IMR-90 (cell line): ENCODE results near the gene ADGRL3. TPM values are rescaled to one million over a fixed set of nuclear protein-coding genes. Genes with fewer than 3 reads are reported as not detected.

Source experiments
- ATAC-seq: fragments of 200-7000 bp; cut with Tn5 transposase; 2 replicates; pipeline ENCODE4 v1.9.1; 2020; ENCODE audit warnings: low read depth, mild to moderate bottlenecking, moderate library complexity
- BruUV-seq: library from RNA; stranded (reverse); fragments of 400-500 nt; replicated peaks from 2 replicates; lab custom pipeline; 2021; lab: Mats Ljungman, UMichigan
- CTCF ChIA-PET: fragments of 300-600 bp; formaldehyde crosslinking; extraction: SDS; loops from one replicate; lab custom pipeline; 2021; ENCODE audit warnings: antibody characterized with exemption; lab: Yijun Ruan, JAX
- POLR2A ChIA-PET: fragments of 300-600 bp; sonication (Branson Sonifier 250); formaldehyde crosslinking; loops from one replicate; lab custom pipeline; 2022; ENCODE audit warnings: antibody characterized with exemption; ENCODE audit not compliant: unreplicated experiment; lab: Charles Lee
- DNase-seq: peaks from one replicate; pipeline ENCODE4 v3.0.0; 2013
- H2AFZ ChIP-seq: replicated peaks from 2 replicates; pipeline ENCODE3; 2013; ENCODE audit warnings: low read length, mild to moderate bottlenecking; ENCODE audit not compliant: poor library complexity
- H2AK5ac ChIP-seq: 2 replicates; pipeline ENCODE4 v1.6.1; 2013; ENCODE audit warnings: low read depth, low read length, inconsistent platforms
- H2AK9ac ChIP-seq: replicated peaks from 2 replicates; pipeline ENCODE3; 2013; ENCODE audit warnings: mild to moderate bottlenecking, low read depth, low read length, moderate library complexity; ENCODE audit not compliant: poor library complexity
- H2BK120ac ChIP-seq: 2 replicates; pipeline ENCODE4 v1.6.1; 2013; ENCODE audit warnings: low read depth, low read length, inconsistent platforms
- H2BK15ac ChIP-seq: 3 replicates; pipeline ENCODE4 v1.6.1; 2013; ENCODE audit warnings: low read depth, low read length, inconsistent platforms
- H2BK20ac ChIP-seq: 2 replicates; pipeline ENCODE4 v1.6.1; 2013; ENCODE audit warnings: low read depth, mild to moderate bottlenecking, inconsistent platforms, low read length, moderate library complexity
- H2BK5ac ChIP-seq: 2 replicates; pipeline ENCODE4 v1.6.1; 2013; ENCODE audit warnings: mild to moderate bottlenecking, low read depth, low read length, inconsistent platforms; ENCODE audit not compliant: poor library complexity, severe bottlenecking
- H3K14ac ChIP-seq: replicated peaks from 2 replicates; pipeline ENCODE4 v1.6.1; 2013; ENCODE audit warnings: low read depth, low read length, inconsistent platforms
- H3K18ac ChIP-seq: 2 replicates; pipeline ENCODE4 v1.6.1; 2013; ENCODE audit warnings: low read depth, low read length, control low read depth
- H3K23ac ChIP-seq: 2 replicates; pipeline ENCODE4 v1.6.1; 2013; ENCODE audit warnings: low read depth, low read length, inconsistent platforms
- H3K27ac ChIP-seq: 2 replicates; pipeline ENCODE4 v1.5.1; 2013; ENCODE audit warnings: mild to moderate bottlenecking, control low read depth, low read length; ENCODE audit not compliant: insufficient read depth
- H3K27me3 ChIP-seq: 2 replicates; pipeline ENCODE4 v1.6.1; 2013; ENCODE audit warnings: low read length; ENCODE audit not compliant: control insufficient read depth, insufficient read depth
- H3K36me3 ChIP-seq: 2 replicates; pipeline ENCODE4 v1.6.1; 2013; ENCODE audit warnings: low read length, mixed read lengths; ENCODE audit not compliant: control insufficient read depth, insufficient read depth
- H3K4ac ChIP-seq: 2 replicates; pipeline ENCODE4 v1.6.1; 2013; ENCODE audit warnings: low read depth, low read length, inconsistent platforms
- H3K4me1 ChIP-seq: 2 replicates; pipeline ENCODE4 v1.6.1; 2013; ENCODE audit warnings: low read length, mixed read lengths; ENCODE audit not compliant: control insufficient read depth, insufficient read depth
- H3K4me2 ChIP-seq: 2 replicates; pipeline ENCODE4 v1.6.1; 2013; ENCODE audit warnings: low read depth, mild to moderate bottlenecking, control low read depth, low read length, moderate library complexity
- H3K4me3 ChIP-seq: 2 replicates; pipeline ENCODE4 v1.5.1; 2013; ENCODE audit warnings: low read depth, mild to moderate bottlenecking, control low read depth, low read length, moderate library complexity; ENCODE audit not compliant: insufficient read depth
- H3K56ac ChIP-seq: 2 replicates; pipeline ENCODE4 v1.6.1; 2013; ENCODE audit warnings: low read length, inconsistent platforms; ENCODE audit not compliant: insufficient read depth; ENCODE audit errors: extremely low read depth
- H3K79me1 ChIP-seq, 2 experiments: 2 replicates each; pipeline ENCODE4 v1.6.1; 2013; ENCODE audit warnings: low read length in 2 of 2, inconsistent platforms in 1 of 2, low read depth in 1 of 2
- H3K9ac ChIP-seq: 2 replicates; pipeline ENCODE4 v1.6.1; 2013; ENCODE audit warnings: low read depth, low read length, control low read depth
- H3K9me1 ChIP-seq: 2 replicates; pipeline ENCODE4 v1.6.1; 2013; ENCODE audit warnings: low read length, inconsistent platforms; ENCODE audit not compliant: insufficient read depth
- H3K9me3 ChIP-seq: 2 replicates; pipeline ENCODE4 v1.6.1; 2013; ENCODE audit warnings: low read length; ENCODE audit not compliant: control insufficient read depth, insufficient read depth
- H4K20me1 ChIP-seq: 2 replicates; pipeline ENCODE4 v1.6.1; 2013; ENCODE audit warnings: low read length, inconsistent platforms; ENCODE audit not compliant: insufficient read depth
- H4K5ac ChIP-seq: 2 replicates; pipeline ENCODE4 v1.6.1; 2013; ENCODE audit warnings: mild to moderate bottlenecking, low read depth, low read length, control low read depth
- H4K8ac ChIP-seq, 2 experiments: 2 replicates each; pipeline ENCODE4 v1.6.1; 2013; ENCODE audit warnings: low read depth in 2 of 2, low read length in 2 of 2, control low read depth in 1 of 2, inconsistent platforms in 1 of 2
- H4K91ac ChIP-seq: 2 replicates; pipeline ENCODE4 v1.6.1; 2013; ENCODE audit warnings: low read depth, low read length, inconsistent platforms; ENCODE audit not compliant: insufficient read depth
- CHD1 ChIP-seq: IDR thresholded peaks from 2 replicates; pipeline ENCODE4 v1.6.1; 2012; ENCODE audit warnings: low read depth, low read length, improper control_type of control experiment
- MAFK ChIP-seq: IDR thresholded peaks from 2 replicates; pipeline ENCODE4 v1.6.1; 2012; ENCODE audit warnings: low read depth, low read length, improper control_type of control experiment
- MXI1 ChIP-seq: IDR thresholded peaks from 2 replicates; pipeline ENCODE4 v1.6.1; 2012; ENCODE audit warnings: low read depth, mild to moderate bottlenecking, low read length, moderate library complexity, borderline replicate concordance
- NFE2L2 ChIP-seq: fragments of 150-350 bp; IDR thresholded peaks from 2 replicates; pipeline ENCODE4 v1.6.1; 2016; ENCODE audit warnings: low read depth, mild to moderate bottlenecking, low read length
- POLR2A ChIP-seq: IDR thresholded peaks from 2 replicates; pipeline ENCODE4 v1.6.1; 2012; ENCODE audit warnings: mild to moderate bottlenecking, low read depth, low read length
- RCOR1 ChIP-seq: IDR thresholded peaks from 2 replicates; pipeline ENCODE4 v1.6.1; 2012; ENCODE audit warnings: mild to moderate bottlenecking, low read length, improper control_type of control experiment; ENCODE audit not compliant: insufficient replicate concordance
- RFX5 ChIP-seq: IDR thresholded peaks from 2 replicates; pipeline ENCODE4 v1.8.0; 2012; ENCODE audit warnings: low read depth, mild to moderate bottlenecking, low read length, moderate library complexity
- WGBS, 2 experiments: methylation state at CpG; one replicate each; pipeline versions ENCODE4 v1.1.5 to v1.1.7; 2013; ENCODE audit warnings: missing lambda C conversion rate in 2 of 2; ENCODE audit not compliant: insufficient read length in 1 of 2; ENCODE audit errors: extremely low coverage in 2 of 2; 5-methylcytosine and 5-hydroxymethylcytosine counted together
- dilution Hi-C: fragments of 300-500 bp; cut with HindIII; formaldehyde crosslinking; loops from one replicate; pipeline ENCODE4 v1.14.3; 2018; ENCODE audit warnings: low sequenced_read_pairs; ENCODE audit not compliant: unreplicated experiment
- in situ Hi-C: fragments of 300-500 bp; cut with MboI; formaldehyde crosslinking; loops from 3 replicates; pipeline ENCODE4 v1.14.3; 2019; ENCODE audit warnings: low sequenced_read_pairs, inconsistent platforms, mixed read lengths
- intact Hi-C: fragments of 100-400 bp; cut with micrococcal nuclease; formaldehyde crosslinking; loops from 2 replicates; pipeline ENCODE4 v1.10.0; 2022
- polyA plus RNA-seq, 3 experiments: library from polyadenylated mRNA; depleted of rRNA; stranded (reverse); fragments of >200 nt; gene quantifications; 2 replicates each; pipeline ENCODE4 v1.2.3, GENCODE V29; 2012; ENCODE audit warnings: low replicate concordance in 1 of 3
- total RNA-seq: library from RNA; depleted of rRNA; stranded (reverse); fragments of >200 nt; gene quantifications from 2 replicates; pipeline ENCODE4 v1.2.3, GENCODE V29; 2012
- TF ChIP-seq, protein P1 (sequence below): conservative IDR thresholded peaks from 2 replicates; pipeline ENCODE4 v1.5.1; 2012; ENCODE audit warnings: mild to moderate bottlenecking, low read depth, low read length, improper control_type of control experiment
- TF ChIP-seq, protein P2 (sequence below): fragments of 150-350 bp; IDR thresholded peaks from 2 replicates; pipeline ENCODE4 v1.6.1; 2016; ENCODE audit warnings: low read depth, mild to moderate bottlenecking, low read length, moderate library complexity, borderline replicate concordance

Gene ADGRL3
- total and polyA plus RNA-seq, 2 of the 4 experiments (the other 2 are of a cell fraction), result 0.46 to 2.5 TPM

DNA sequence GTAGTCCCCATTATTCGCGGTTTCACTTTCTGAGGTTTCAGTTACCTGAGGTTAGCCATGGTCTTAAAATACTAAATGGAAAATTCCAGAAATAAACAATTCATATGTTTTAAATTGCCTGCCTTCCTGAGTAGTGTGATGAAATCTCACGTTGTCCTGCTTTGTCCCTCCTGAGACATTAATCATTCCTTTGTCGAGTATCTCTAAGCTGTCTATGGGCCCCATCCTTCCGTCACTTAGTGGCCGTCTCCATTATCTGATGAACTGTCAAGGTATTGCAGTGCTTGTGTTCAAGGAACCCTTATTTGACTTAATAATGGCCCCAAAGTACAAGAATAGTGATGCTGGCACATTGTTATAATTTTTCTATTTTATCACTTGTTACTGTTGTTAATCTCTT is 94.8 kb downstream of the ADGRL3 start:
- in situ Hi-C loops (no loop called here), intact Hi-C loops (no loop called here), dilution Hi-C loops (no loop called here)
- ChIA-PET POLR2A (no interaction called here), CTCF (no interaction called here)
- no peaks in the 10 kb centered on the region for H3K27me3 ChIP-seq
- H2BK5ac ChIP-seq, result no peak overlapping the region
- H3K4ac ChIP-seq, result no peak overlapping the region
- no peaks in the 10 kb centered on the region for H4K20me1 ChIP-seq
- WGBS, 2 experiments, result no CpG with 5 or more reads among the region's 6 CpGs
- H3K18ac ChIP-seq, result no peak overlapping the region
- no peak overlapping the region for H2AK9ac ChIP-seq
- no peaks in the 10 kb centered on the region for H3K4me1 ChIP-seq
- H3K79me1 ChIP-seq, result no peaks in the 10 kb centered on the region
- no peak overlapping the region for H4K91ac ChIP-seq
- H3K4me3 ChIP-seq, result no peak overlapping the region
- no peak overlapping the region for H3K4me2 ChIP-seq
- no peak overlapping the region for H2AK5ac ChIP-seq
- ATAC-seq, result no peak
- TF ChIP-seq, protein P1, sequence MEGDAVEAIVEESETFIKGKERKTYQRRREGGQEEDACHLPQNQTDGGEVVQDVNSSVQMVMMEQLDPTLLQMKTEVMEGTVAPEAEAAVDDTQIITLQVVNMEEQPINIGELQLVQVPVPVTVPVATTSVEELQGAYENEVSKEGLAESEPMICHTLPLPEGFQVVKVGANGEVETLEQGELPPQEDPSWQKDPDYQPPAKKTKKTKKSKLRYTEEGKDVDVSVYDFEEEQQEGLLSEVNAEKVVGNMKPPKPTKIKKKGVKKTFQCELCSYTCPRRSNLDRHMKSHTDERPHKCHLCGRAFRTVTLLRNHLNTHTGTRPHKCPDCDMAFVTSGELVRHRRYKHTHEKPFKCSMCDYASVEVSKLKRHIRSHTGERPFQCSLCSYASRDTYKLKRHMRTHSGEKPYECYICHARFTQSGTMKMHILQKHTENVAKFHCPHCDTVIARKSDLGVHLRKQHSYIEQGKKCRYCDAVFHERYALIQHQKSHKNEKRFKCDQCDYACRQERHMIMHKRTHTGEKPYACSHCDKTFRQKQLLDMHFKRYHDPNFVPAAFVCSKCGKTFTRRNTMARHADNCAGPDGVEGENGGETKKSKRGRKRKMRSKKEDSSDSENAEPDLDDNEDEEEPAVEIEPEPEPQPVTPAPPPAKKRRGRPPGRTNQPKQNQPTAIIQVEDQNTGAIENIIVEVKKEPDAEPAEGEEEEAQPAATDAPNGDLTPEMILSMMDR, result no peak
- TF ChIP-seq, protein P2, sequence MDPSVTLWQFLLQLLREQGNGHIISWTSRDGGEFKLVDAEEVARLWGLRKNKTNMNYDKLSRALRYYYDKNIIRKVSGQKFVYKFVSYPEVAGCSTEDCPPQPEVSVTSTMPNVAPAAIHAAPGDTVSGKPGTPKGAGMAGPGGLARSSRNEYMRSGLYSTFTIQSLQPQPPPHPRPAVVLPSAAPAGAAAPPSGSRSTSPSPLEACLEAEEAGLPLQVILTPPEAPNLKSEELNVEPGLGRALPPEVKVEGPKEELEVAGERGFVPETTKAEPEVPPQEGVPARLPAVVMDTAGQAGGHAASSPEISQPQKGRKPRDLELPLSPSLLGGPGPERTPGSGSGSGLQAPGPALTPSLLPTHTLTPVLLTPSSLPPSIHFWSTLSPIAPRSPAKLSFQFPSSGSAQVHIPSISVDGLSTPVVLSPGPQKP, result no peak
- TF ChIP-seq CHD1, result no peak
- no peak for TF ChIP-seq POLR2A
- TF ChIP-seq NFE2L2, result no peak
- TF ChIP-seq MXI1, result no peak
- no peak for TF ChIP-seq RCOR1
- no peak for TF ChIP-seq RFX5
- TF ChIP-seq MAFK, result no peak
- H2AFZ ChIP-seq, result no peak overlapping the region
- no peak overlapping the region for H4K8ac ChIP-seq
- no peak overlapping the region for H3K9ac ChIP-seq
- H3K9me3 ChIP-seq, result no peaks in the 10 kb centered on the region
- H3K14ac ChIP-seq, result no peak overlapping the region
- H3K56ac ChIP-seq, result no peak overlapping the region
- H2BK20ac ChIP-seq, result no peak overlapping the region
- no TSS peak for BruUV-seq
- no peak overlapping the region for H4K5ac ChIP-seq
- no peak overlapping the region for H2BK120ac ChIP-seq
- DNase-seq, result no peak
- no peak overlapping the region for H2BK15ac ChIP-seq
- H3K36me3 ChIP-seq, result no peaks in the 10 kb centered on the region
- no peak overlapping the region for H3K27ac ChIP-seq
- no peaks in the 10 kb centered on the region for H3K9me1 ChIP-seq
- no peak overlapping the region for H3K23ac ChIP-seq
